GM12878 (cell line): Measurements from ENCODE around the gene DEFB131B. TPM values are rescaled to one million over a fixed set of nuclear protein-coding genes. Genes with fewer than 3 reads are reported as not detected.
"Not testable (repeated sequence)": the region's sequence is repeated elsewhere in the genome, so short reads cannot be mapped to it uniquely, and the experiment has no call there.

Experiments used
- ATAC-seq: fragments of 200-7000 bp; cut with Tn5 transposase; 3 replicates; pipeline ENCODE4 v1.9.1; 2020; ENCODE audit warnings: mild to moderate bottlenecking, moderate library complexity
- BruUV-seq: library from RNA; stranded (reverse); fragments of 400-500 nt; replicated peaks from 2 replicates; lab custom pipeline; 2021; lab: Mats Ljungman, UMichigan
- CTCF ChIA-PET: fragments of 300-600 bp; sonication (Branson Sonifier 250); formaldehyde crosslinking; extraction: SDS; loops from one replicate; lab custom pipeline; 2021; ENCODE audit warnings: inconsistent platforms; lab: Yijun Ruan, JAX
- POLR2A ChIA-PET: fragments of 350-600 bp; formaldehyde crosslinking; extraction: SDS; loops from one replicate; lab custom pipeline; 2021; ENCODE audit warnings: inconsistent platforms; lab: Charles Lee
- RAD21 ChIA-PET: fragments of 300-600 bp; sonication (Branson Sonifier 250); formaldehyde crosslinking; loops from one replicate; lab custom pipeline; 2023; ENCODE audit warnings: antibody characterized with exemption; ENCODE audit not compliant: unreplicated experiment; lab: Charles Lee
- SMC1A ChIA-PET: fragments of 300-600 bp; sonication (Branson Sonifier 250); formaldehyde crosslinking; loops from one replicate; lab custom pipeline; 2023; ENCODE audit not compliant: unreplicated experiment, uncharacterized antibody; lab: Charles Lee
- DNase-seq: peaks from one replicate; pipeline ENCODE4 v3.0.0-alpha.2; 2011; ENCODE audit warnings: low read depth, low spot score
- FAIRE-seq: peaks from 3 replicates; lab custom pipeline; 2011; peaks lifted over from hg19 to GRCh38; lab: Jason Lieb, UNC
- H2AFZ ChIP-seq: 2 replicates; pipeline ENCODE4 v1.6.0; 2011; ENCODE audit warnings: low read depth, low read length, control low read depth; ENCODE audit not compliant: control insufficient read depth
- H3K27ac ChIP-seq: 2 replicates; pipeline ENCODE4 v1.5.1; 2011; ENCODE audit warnings: control low read depth; ENCODE audit not compliant: control insufficient read depth, insufficient read depth
- H3K27me3 ChIP-seq, 2 experiments: replicated peaks in 1 of 2; 2 replicates each; pipeline versions ENCODE4 v1.6.0 to v1.6.1; 2011; ENCODE audit warnings: low read length in 1 of 2; ENCODE audit not compliant: control insufficient read depth in 2 of 2, insufficient read depth in 2 of 2
- H3K36me3 ChIP-seq, 2 experiments: 2 replicates each; pipeline ENCODE4 v1.5.1; 2011; ENCODE audit warnings: low read length in 1 of 2; ENCODE audit not compliant: control insufficient read depth in 2 of 2, insufficient read depth in 2 of 2
- H3K4me1 ChIP-seq: 2 replicates; pipeline ENCODE4 v1.6.1; 2011; ENCODE audit warnings: mild to moderate bottlenecking, low read length, moderate library complexity, mixed read lengths; ENCODE audit not compliant: control insufficient read depth, insufficient read depth
- H3K4me2 ChIP-seq: 2 replicates; pipeline ENCODE4 v1.6.0; 2011; ENCODE audit warnings: control low read depth; ENCODE audit not compliant: control insufficient read depth, insufficient read depth
- H3K4me3 ChIP-seq: fragments of 200-600 bp; sonication (generic); 2 replicates; pipeline ENCODE4 v1.5.1; 2016
- H3K79me2 ChIP-seq: 2 replicates; pipeline ENCODE4 v1.6.0; 2011; ENCODE audit warnings: low read length; ENCODE audit not compliant: control insufficient read depth, insufficient read depth
- H3K9ac ChIP-seq: 2 replicates; pipeline ENCODE4 v1.8.0; 2011; ENCODE audit warnings: low read length, control low read depth, mixed read lengths; ENCODE audit not compliant: control insufficient read depth, insufficient read depth
- H3K9me3 ChIP-seq: replicated peaks from 3 replicates; pipeline ENCODE4 v1.5.1; 2011; ENCODE audit warnings: mild to moderate bottlenecking, low read length; ENCODE audit not compliant: control insufficient read depth, insufficient read depth
- H4K20me1 ChIP-seq: 2 replicates; pipeline ENCODE4 v1.6.0; 2011; ENCODE audit not compliant: control insufficient read depth, insufficient read depth
- DPF2 ChIP-seq: fragments of 450-650 bp; IDR thresholded peaks from 2 replicates; pipeline ENCODE4 v1.6.1; 2017; ENCODE audit warnings: mild to moderate bottlenecking
- GABPA ChIP-seq: IDR thresholded peaks from 2 replicates; pipeline ENCODE4 v1.6.1; 2014; ENCODE audit warnings: antibody characterized with exemption, low read depth, mild to moderate bottlenecking, inconsistent platforms
- HDAC2 ChIP-seq: fragments of 200-600 bp; sonication (generic); IDR thresholded peaks from 2 replicates; pipeline ENCODE4 v1.6.1; 2017
- MLLT1 ChIP-seq: fragments of 450-650 bp; IDR thresholded peaks from 2 replicates; pipeline ENCODE4 v1.6.1; 2016; ENCODE audit warnings: mild to moderate bottlenecking
- NR2C2 ChIP-seq: IDR thresholded peaks from 2 replicates; pipeline ENCODE4 v1.6.1; 2011; ENCODE audit warnings: borderline replicate concordance, low read depth; ENCODE audit not compliant: control insufficient read depth, insufficient read length
- NRF1 ChIP-seq: conservative IDR thresholded peaks from 2 replicates; pipeline ENCODE4 v1.6.1; 2011; ENCODE audit warnings: mild to moderate bottlenecking, low read depth, low read length, improper control_type of control experiment
- ZNF24 ChIP-seq: fragments of 450-650 bp; IDR thresholded peaks from 2 replicates; pipeline ENCODE4 v1.6.1; 2017; ENCODE audit warnings: antibody characterized with exemption, mild to moderate bottlenecking
- WGBS: methylation state at CpG from one replicate; pipeline ENCODE4 v1.1.6; 2016; ENCODE audit warnings: low lambda C conversion rate; ENCODE audit not compliant: insufficient replicate concordance, insufficient coverage; ENCODE audit errors: missing lambda C conversion rate; 5-methylcytosine and 5-hydroxymethylcytosine counted together
- in situ Hi-C: fragments of 300-500 bp; cut with MboI; formaldehyde crosslinking; loops from 9 replicates; pipeline ENCODE4 v1.14.3; 2018; ENCODE audit warnings: mixed read lengths
- intact Hi-C: fragments of 100-400 bp; cut with micrococcal nuclease; formaldehyde crosslinking; loops from one replicate; pipeline ENCODE4 v1.14.2; 2022; ENCODE audit not compliant: unreplicated experiment
- polyA plus RNA-seq, 11 experiments: library from polyadenylated mRNA; depleted of rRNA in 4 of 11; unstranded in 6 of 11; stranded (reverse) in 5 of 11; fragments of >200 nt; fragmentation: Nextera tagmentation in 4 of 11; fragmentation: Illumina TruSeq in 1 of 11; extraction: Ambion mirVana in 4 of 11; extraction: Trizol in 1 of 11; gene quantifications; 1 replicate in 1 of 11; 2 replicates in 10 of 11; pipeline versions ENCODE4 v1.2.1 to v1.2.3, GENCODE V29; 2011 to 2016; ENCODE audit warnings: inconsistent platforms in 2 of 11, missing spikeins in 2 of 11, low read depth in 1 of 11
- total RNA-seq, 4 experiments: library from RNA; depleted of rRNA in 3 of 4; stranded (reverse); fragments of >200 nt in 3 of 4; fragmentation: Illumina TruSeq in 1 of 4; extraction: Trizol in 1 of 4; gene quantifications; 2 replicates each; pipeline versions ENCODE4 v1.2.1 to v1.2.3, GENCODE V29; 2013 to 2021

DEFB131B gene
- total and polyA plus RNA-seq, 10 of the 15 experiments (the other 5 are each of a cell fraction or from before 2014, with no cell fraction given), result not detected

- H3K4me3 ChIP-seq, result no peak overlapping the region
- intact Hi-C loops (no loop called here), in situ Hi-C loops (no loop called here)
- RAD21 ChIA-PET, result no interaction called here
- no peak overlapping the region for H3K27ac ChIP-seq
- no peaks in the 10 kb centered on the region for H3K9me3 ChIP-seq
- TF ChIP-seq ZNF24 (no peak), GABPA (no peak), NR2C2 (no peak), HDAC2 (no peak), DPF2 (no peak), MLLT1 (no peak), NRF1 (no peak)
- SMC1A ChIA-PET, result no interaction called here
- no peaks in the 10 kb centered on the region; a peak in 1 of 4 replicates for H3K36me3 ChIP-seq
- H4K20me1 ChIP-seq, result no peaks in the 10 kb centered on the region
- no peaks in the 10 kb centered on the region for H3K79me2 ChIP-seq
- no peak overlapping the region for H2AFZ ChIP-seq
- no peak for DNase-seq
- no peak for FAIRE-seq
- ATAC-seq, result no peak
- no peaks in the 10 kb centered on the region for H3K27me3 ChIP-seq
- CTCF ChIA-PET, result no interaction called here
- H3K9ac ChIP-seq, result no peak overlapping the region
- H3K4me2 ChIP-seq, result no peak overlapping the region
- POLR2A ChIA-PET, result no interaction called here
- no peaks in the 10 kb centered on the region for H3K4me1 ChIP-seq
- WGBS, result 88% methylated on average over 9 of the region's 9 CpGs
- BruUV-seq, result no TSS peak
These were observed 30.0 kb downstream of the DEFB131B start for GRCh38 chr11:71908218-71908617.

- WGBS, result 100% methylated on average over 5 of the region's 5 CpGs
- H3K36me3 ChIP-seq, BruUV-seq, H3K4me2 ChIP-seq, H2AFZ ChIP-seq, H3K9me3 ChIP-seq, H4K20me1 ChIP-seq, POLR2A ChIA-PET, intact Hi-C loops, H3K27ac ChIP-seq, FAIRE-seq, H3K4me3 ChIP-seq, H3K4me1 ChIP-seq, RAD21 ChIA-PET, H3K27me3 ChIP-seq, SMC1A ChIA-PET, H3K9ac ChIP-seq, DNase-seq, in situ Hi-C loops, ATAC-seq, H3K79me2 ChIP-seq: not testable (repeated sequence)
- CTCF ChIA-PET, result interaction anchor here (1.3 to 1.8 kb wide), 3 partner anchors 22 to 110 kb away, joined by 4 to 7 read pairs (median 4); no protein-coding TSS in a partner anchor
These were observed 32.5 kb downstream of the DEFB131B start for GRCh38 chr11:71910775-71911174.
